Suprapubic skin (tissue), 4 donors: ENCODE measurements around the gene DUSP15. TPM values are rescaled to one million over a fixed set of nuclear protein-coding genes. Genes with fewer than 3 reads are reported as not detected.
A peak's percentile ranks its signal among the peaks of the same experiment; 100 is the strongest.

Experiments
- DNase-seq, 2 donors: peaks; one replicate each; pipeline ENCODE4 v3.0.0-alpha.2; 2019; ENCODE audit warnings: low spot score in 2 of 2
- H3K27ac ChIP-seq: fragments of 200-600 bp; sonication (generic); one replicate; pipeline ENCODE4 v1.5.1; 2019
- H3K27me3 ChIP-seq: fragments of 200-600 bp; sonication (generic); one replicate; pipeline ENCODE4 v1.5.1; 2019
- H3K36me3 ChIP-seq: fragments of 200-600 bp; sonication (generic); one replicate; pipeline ENCODE4 v1.5.1; 2019
- H3K4me1 ChIP-seq: fragments of 200-600 bp; sonication (generic); one replicate; pipeline ENCODE4 v1.5.1; 2019
- H3K4me3 ChIP-seq: fragments of 200-600 bp; sonication (generic); one replicate; pipeline ENCODE4 v1.5.1; 2019; ENCODE audit warnings: mild to moderate bottlenecking
- H3K9me3 ChIP-seq: fragments of 200-600 bp; sonication (generic); one replicate; pipeline ENCODE4 v1.5.1; 2019
- CTCF ChIP-seq, 2 donors: fragments of 200-600 bp in 1 of 2; fragments of 450-650 bp in 1 of 2; sonication (generic) in 1 of 2; IDR thresholded peaks; one replicate each; pipeline ENCODE4 v1.5.1; 2016 to 2019; ENCODE audit warnings: antibody characterized with exemption in 2 of 2, mild to moderate bottlenecking in 1 of 2, moderate library complexity in 1 of 2
- EP300 ChIP-seq: sonication (generic); formaldehyde crosslinking; IDR thresholded peaks from one replicate; pipeline ENCODE4 v1.6.1; 2017; ENCODE audit warnings: antibody characterized with exemption
- POLR2A ChIP-seq, 2 donors: fragments of 450-650 bp; IDR thresholded peaks; one replicate each; pipeline ENCODE4 v1.6.1; 2017; ENCODE audit warnings: antibody characterized with exemption in 2 of 2, mild to moderate bottlenecking in 2 of 2, moderate library complexity in 2 of 2
- POLR2AphosphoS5 ChIP-seq, 3 donors: sonication (generic); formaldehyde crosslinking; IDR thresholded peaks; one replicate each; pipeline ENCODE4 v1.6.1; 2017; ENCODE audit warnings: antibody characterized with exemption in 3 of 3
- WGBS: methylation state at CpG from one replicate; pipeline ENCODE4 v1.1.5; 2018; 5-methylcytosine and 5-hydroxymethylcytosine counted together
- total RNA-seq, 4 donors: library from RNA; depleted of rRNA; stranded (reverse); fragments of >200 nt; gene quantifications; one replicate each; pipeline ENCODE4 v1.1.0, GENCODE V29; 2016

The DUSP15 gene
- total RNA-seq, 4 donors from 2014 or later, result 1.1 to 2.4 (median 1.1) TPM; not detected in 1

DNA sequence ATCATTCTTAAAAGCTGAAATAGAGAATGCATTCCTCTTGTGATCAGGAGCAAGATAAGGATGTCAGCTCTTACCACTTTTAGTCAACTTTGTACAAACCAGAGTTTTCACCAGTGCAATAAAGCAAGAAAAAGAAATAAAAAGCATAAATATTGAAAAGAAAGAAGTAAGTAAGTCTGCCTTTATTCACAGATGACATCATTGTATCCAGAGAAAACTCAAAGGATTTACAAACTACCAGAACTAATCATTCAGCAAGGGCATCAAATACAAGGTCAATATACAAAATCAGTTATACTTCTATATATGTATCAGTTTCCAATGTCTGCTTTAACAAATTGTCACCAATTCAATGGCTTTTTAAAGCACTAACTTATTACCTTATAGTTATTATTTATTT, 13.5 kb upstream of the DUSP15 start:
- Histone ChIP-seq H3K4me3 (no peak overlapping the region), H3K4me1 (no peaks in the 10 kb centered on the region), H3K36me3 (no peaks in the 10 kb centered on the region), H3K27me3 (no peaks in the 10 kb centered on the region), H3K9me3 (no peaks in the 10 kb centered on the region), H3K27ac (no peak overlapping the region)
- no peak for DNase-seq
- TF ChIP-seq CTCF (IDR thresholded peaks at IDR 0.05), result no peak
- TF ChIP-seq POLR2A (IDR thresholded peaks at IDR 0.05), result no peak
- TF ChIP-seq EP300, result no peak
- no peak for TF ChIP-seq POLR2AphosphoS5 (IDR thresholded peaks at IDR 0.05)

DNA sequence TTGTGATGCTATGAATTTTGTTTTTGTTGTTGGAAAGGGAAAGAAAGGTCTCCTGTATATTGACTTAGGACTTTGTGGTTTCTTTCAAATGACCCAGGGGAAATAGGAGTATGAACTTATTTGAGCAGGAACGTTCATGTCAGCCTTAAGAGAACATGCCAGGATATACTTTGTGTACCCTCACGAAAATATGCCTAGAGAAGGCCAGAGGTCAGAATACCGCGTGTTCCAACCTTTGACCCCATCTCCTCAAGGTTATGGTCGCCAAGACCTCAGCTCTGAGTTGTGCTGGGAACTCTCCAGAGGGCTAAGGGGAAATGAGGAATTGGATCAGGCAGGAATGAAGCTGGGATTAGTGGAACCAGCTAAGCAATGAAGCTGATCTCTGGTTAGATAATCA, 11.6 kb upstream of the DUSP15 start:
- Histone ChIP-seq H3K27ac (no peak overlapping the region), H3K27me3 (no peaks in the 10 kb centered on the region), H3K4me3 (no peak overlapping the region), H3K9me3 (no peaks in the 10 kb centered on the region), H3K4me1 (no peaks in the 10 kb centered on the region), H3K36me3 (no peaks in the 10 kb centered on the region)
- TF ChIP-seq CTCF (IDR thresholded peaks at IDR 0.05), result no peak
- no peak for TF ChIP-seq POLR2AphosphoS5 (IDR thresholded peaks at IDR 0.05)
- TF ChIP-seq POLR2A (IDR thresholded peaks at IDR 0.05), result no peak
- no peak for TF ChIP-seq EP300
- DNase-seq, result no peak
- WGBS, result 72% methylated on average over 5 of the region's 5 CpGs

DNA sequence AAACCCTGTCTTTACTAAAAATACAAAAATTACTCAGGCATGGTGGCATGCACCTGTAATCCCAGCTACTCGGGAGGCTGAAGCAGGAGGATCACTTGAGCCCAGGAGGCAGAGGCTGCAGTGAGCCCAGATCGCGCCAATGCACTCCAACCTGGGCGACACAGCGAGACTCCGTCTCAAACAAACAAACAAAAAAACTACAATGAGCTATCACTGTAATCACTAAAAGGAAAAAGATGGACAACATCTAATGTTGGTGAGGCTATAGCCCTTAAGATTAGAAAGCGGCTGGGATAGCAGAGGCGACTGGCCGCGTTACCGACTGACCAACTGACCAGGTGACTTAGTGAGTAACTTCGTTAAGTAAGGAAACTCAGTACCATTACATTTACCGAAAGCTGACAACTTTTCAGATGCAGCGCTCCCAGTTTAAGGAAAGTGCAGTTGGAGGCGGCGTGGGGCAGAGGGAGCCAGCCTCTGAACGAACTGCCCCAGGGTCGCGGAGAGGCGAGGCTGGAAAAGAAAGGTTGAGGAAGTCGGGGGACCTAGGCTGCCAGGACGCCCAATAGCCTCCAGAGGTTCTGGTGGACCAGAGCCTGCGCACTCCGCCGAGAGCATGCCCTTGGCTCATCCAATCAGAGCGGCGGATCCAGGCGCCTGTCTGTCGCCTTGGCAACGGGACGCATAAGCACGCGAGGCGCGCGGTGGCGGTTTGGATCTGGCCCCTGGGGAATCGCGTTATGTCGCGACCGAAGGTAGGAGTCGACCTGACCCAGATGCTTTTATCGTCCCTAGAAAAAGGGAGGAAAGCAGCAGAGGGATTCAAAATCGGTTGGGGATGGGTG, 9.0 kb upstream of the DUSP15 start:
- H3K27ac ChIP-seq, result peak overlapping the region; percentile 1
- peak overlapping the region; percentile 51 for H3K4me3 ChIP-seq
- 15% methylated on average over 27 of the region's 45 CpGs for WGBS
- no peaks in the 10 kb centered on the region for H3K36me3 ChIP-seq
- H3K9me3 ChIP-seq, result no peaks in the 10 kb centered on the region
- H3K4me1 ChIP-seq, result no peaks in the 10 kb centered on the region
- TF ChIP-seq POLR2A (IDR thresholded peaks at IDR 0.05) (no peak), EP300 (no peak), CTCF (IDR thresholded peaks at IDR 0.05) (no peak), POLR2AphosphoS5 (IDR thresholded peaks at IDR 0.05) (no peak)
- no peaks in the 10 kb centered on the region for H3K27me3 ChIP-seq
- peak; percentile 96 for DNase-seq

GRCh38 chr20:31877684-31878083, 7.4 kb upstream of the DUSP15 start:
- H3K4me1 ChIP-seq, result no peaks in the 10 kb centered on the region
- no peaks in the 10 kb centered on the region for H3K9me3 ChIP-seq
- no peak overlapping the region for H3K4me3 ChIP-seq
- H3K36me3 ChIP-seq, result no peaks in the 10 kb centered on the region
- no peaks in the 10 kb centered on the region for H3K27me3 ChIP-seq
- no peak for DNase-seq
- TF ChIP-seq POLR2A (IDR thresholded peaks at IDR 0.05) (no peak), CTCF (IDR thresholded peaks at IDR 0.05) (no peak), EP300 (no peak), POLR2AphosphoS5 (IDR thresholded peaks at IDR 0.05) (no peak)
- no peak overlapping the region for H3K27ac ChIP-seq

DNA sequence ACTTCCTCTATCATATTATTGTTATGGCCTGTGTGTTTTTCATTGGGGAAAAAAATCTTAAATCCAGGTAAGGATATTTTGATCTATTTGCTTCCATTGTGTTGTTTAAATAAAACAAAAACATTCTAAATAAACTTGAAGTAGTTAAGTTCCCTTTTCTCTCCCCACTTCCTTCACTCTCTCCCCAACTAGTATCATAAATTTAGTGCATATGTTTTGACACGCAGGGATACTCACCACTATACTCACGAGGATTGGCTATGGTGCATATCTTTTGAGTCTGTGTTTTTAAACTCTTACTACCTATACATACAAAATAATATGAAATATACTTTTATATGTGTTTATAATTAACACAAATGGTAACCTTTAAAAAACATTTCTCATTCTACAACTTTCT, 5.3 kb upstream of the DUSP15 start:
- 47% methylated on average over 2 of the region's 2 CpGs for WGBS
- no peak for TF ChIP-seq POLR2AphosphoS5 (IDR thresholded peaks at IDR 0.05)
- no peak for TF ChIP-seq POLR2A (IDR thresholded peaks at IDR 0.05)
- TF ChIP-seq CTCF (IDR thresholded peaks at IDR 0.05), result no peak
- TF ChIP-seq EP300, result no peak

More for the DNA sequence above, 5.3 kb upstream of the DUSP15 start:
- Histone ChIP-seq H3K4me3 (no peak overlapping the region), H3K27ac (no peak overlapping the region), H3K4me1 (peaks cover 4% of the 10 kb centered on the region), H3K36me3 (no peaks in the 10 kb centered on the region), H3K27me3 (no peaks in the 10 kb centered on the region), H3K9me3 (no peaks in the 10 kb centered on the region)
- no peak for DNase-seq
